Upper lobe of left lung (tissue), 4 donors: ENCODE results near the gene MAG.

ENCODE experiments used
- POLR2A ChIP-seq, 4 donors: fragments of 450-650 bp; IDR thresholded peaks; one replicate each; pipeline ENCODE4 v1.5.1; 2016 to 2017; ENCODE audit warnings: antibody characterized with exemption in 4 of 4, mild to moderate bottlenecking in 2 of 4
- POLR2AphosphoS5 ChIP-seq, 2 donors: sonication (generic); formaldehyde crosslinking; IDR thresholded peaks; one replicate each; pipeline ENCODE4 v1.5.1; 2017; ENCODE audit warnings: antibody characterized with exemption in 2 of 2
- TF ChIP-seq, protein P1 (sequence below), 6 experiments: fragments of 450-650 bp in 4 of 6; fragments of 200-600 bp in 2 of 6; sonication (generic) in 2 of 6; IDR thresholded peaks; one replicate each; pipeline ENCODE4 v1.5.1; 2016 to 2019; ENCODE audit warnings: antibody characterized with exemption in 6 of 6

DNA sequence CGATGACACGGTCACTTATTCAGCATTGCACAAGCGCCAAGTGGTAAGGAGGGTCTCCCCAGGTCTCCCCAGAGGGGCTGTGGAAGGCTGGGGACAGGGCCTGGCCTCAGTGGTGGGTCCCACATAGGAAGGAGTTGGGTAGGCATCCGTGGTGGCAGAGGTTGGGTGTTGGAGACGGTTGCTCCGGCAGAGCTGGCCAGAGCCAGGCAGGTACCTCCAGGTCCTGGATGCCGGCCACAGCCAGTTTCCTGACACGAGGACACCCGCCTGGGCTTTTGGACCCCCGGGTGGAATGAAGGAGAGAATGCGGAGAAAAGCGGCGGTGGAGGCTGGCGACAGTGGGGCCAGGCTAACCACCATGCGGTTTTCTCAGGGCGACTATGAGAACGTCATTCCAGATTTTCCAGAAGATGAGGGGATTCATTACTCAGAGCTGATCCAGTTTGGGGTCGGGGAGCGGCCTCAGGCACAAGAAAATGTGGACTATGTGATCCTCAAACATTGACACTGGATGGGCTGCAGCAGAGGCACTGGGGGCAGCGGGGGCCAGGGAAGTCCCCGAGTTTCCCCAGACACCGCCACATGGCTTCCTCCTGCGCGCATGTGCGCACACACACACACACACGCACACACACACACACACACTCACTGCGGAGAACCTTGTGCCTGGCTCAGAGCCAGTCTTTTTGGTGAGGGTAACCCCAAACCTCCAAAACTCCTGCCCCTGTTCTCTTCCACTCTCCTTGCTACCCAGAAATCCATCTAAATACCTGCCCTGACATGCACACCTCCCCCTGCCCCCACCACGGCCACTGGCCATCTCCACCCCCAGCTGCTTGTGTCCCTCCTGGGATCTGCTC lies 54.5 kb downstream of the MAG start:
- TF ChIP-seq POLR2AphosphoS5 (IDR thresholded peaks at IDR 0.05) (no peak), POLR2A (IDR thresholded peaks at IDR 0.05) (no peak)
- TF ChIP-seq, protein P1, sequence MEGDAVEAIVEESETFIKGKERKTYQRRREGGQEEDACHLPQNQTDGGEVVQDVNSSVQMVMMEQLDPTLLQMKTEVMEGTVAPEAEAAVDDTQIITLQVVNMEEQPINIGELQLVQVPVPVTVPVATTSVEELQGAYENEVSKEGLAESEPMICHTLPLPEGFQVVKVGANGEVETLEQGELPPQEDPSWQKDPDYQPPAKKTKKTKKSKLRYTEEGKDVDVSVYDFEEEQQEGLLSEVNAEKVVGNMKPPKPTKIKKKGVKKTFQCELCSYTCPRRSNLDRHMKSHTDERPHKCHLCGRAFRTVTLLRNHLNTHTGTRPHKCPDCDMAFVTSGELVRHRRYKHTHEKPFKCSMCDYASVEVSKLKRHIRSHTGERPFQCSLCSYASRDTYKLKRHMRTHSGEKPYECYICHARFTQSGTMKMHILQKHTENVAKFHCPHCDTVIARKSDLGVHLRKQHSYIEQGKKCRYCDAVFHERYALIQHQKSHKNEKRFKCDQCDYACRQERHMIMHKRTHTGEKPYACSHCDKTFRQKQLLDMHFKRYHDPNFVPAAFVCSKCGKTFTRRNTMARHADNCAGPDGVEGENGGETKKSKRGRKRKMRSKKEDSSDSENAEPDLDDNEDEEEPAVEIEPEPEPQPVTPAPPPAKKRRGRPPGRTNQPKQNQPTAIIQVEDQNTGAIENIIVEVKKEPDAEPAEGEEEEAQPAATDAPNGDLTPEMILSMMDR (IDR thresholded peaks at IDR 0.05): no peak
